H9 (cell line): ENCODE results near the gene KLHL20. TPM values are rescaled to one million over a fixed set of nuclear protein-coding genes. Genes with fewer than 3 reads are reported as not detected.
"Not testable (repeated sequence)": the region's sequence is repeated elsewhere in the genome, so short reads cannot be mapped to it uniquely, and the experiment has no call there.

Source experiments
- DNase-seq: peaks from one replicate; pipeline ENCODE4 v3.0.0-alpha.2; 2017
- H2AFZ ChIP-seq: one replicate; pipeline ENCODE4 v1.6.1; 2013; ENCODE audit warnings: mild to moderate bottlenecking, low read length, control low read depth, moderate library complexity
- H2AK5ac ChIP-seq: 2 replicates; pipeline ENCODE4 v1.6.1; 2013; ENCODE audit warnings: low read length, control low read depth, mixed read lengths; ENCODE audit not compliant: insufficient read length
- H2BK120ac ChIP-seq: one replicate; pipeline ENCODE4 v1.6.1; 2013; ENCODE audit warnings: low read depth, mild to moderate bottlenecking, low read length, control low read depth, inconsistent platforms; ENCODE audit not compliant: poor library complexity, severe bottlenecking
- H2BK12ac ChIP-seq: 2 replicates; pipeline ENCODE4 v1.6.1; 2013; ENCODE audit warnings: low read length, control low read depth, mixed read lengths, low read depth; ENCODE audit not compliant: insufficient read length
- H2BK15ac ChIP-seq: 2 replicates; pipeline ENCODE4 v1.6.1; 2013; ENCODE audit warnings: low read depth, low read length, control low read depth
- H2BK20ac ChIP-seq: one replicate; pipeline ENCODE4 v1.6.1; 2013; ENCODE audit warnings: low read depth, mild to moderate bottlenecking, low read length, control low read depth, inconsistent platforms; ENCODE audit not compliant: poor library complexity, severe bottlenecking
- H2BK5ac ChIP-seq: 2 replicates; pipeline ENCODE4 v1.6.1; 2013; ENCODE audit warnings: low read length, control low read depth, mixed read lengths; ENCODE audit not compliant: insufficient read length
- H3K14ac ChIP-seq: 2 replicates; pipeline ENCODE4 v1.6.1; 2013; ENCODE audit warnings: low read length, control low read depth; ENCODE audit not compliant: insufficient read depth
- H3K18ac ChIP-seq: 2 replicates; pipeline ENCODE4 v1.6.1; 2013; ENCODE audit warnings: low read depth, mild to moderate bottlenecking, mixed read lengths, low read length, control low read depth; ENCODE audit not compliant: insufficient read length
- H3K23ac ChIP-seq: 2 replicates; pipeline ENCODE4 v1.6.1; 2013; ENCODE audit warnings: low read length, control low read depth, mixed read lengths, low read depth; ENCODE audit not compliant: insufficient read length
- H3K23me2 ChIP-seq: 2 replicates; pipeline ENCODE4 v1.6.1; 2013; ENCODE audit warnings: low read depth, mild to moderate bottlenecking, mixed read lengths, low read length, control low read depth; ENCODE audit not compliant: insufficient read length, poor library complexity, severe bottlenecking
- H3K27ac ChIP-seq: 2 replicates; pipeline ENCODE4 v1.5.1; 2013; ENCODE audit warnings: low read length, control low read depth, mixed read lengths, low read depth; ENCODE audit not compliant: insufficient read length
- H3K27me3 ChIP-seq: 2 replicates; pipeline ENCODE4 v1.6.1; 2013; ENCODE audit warnings: low read length, control low read depth, inconsistent platforms; ENCODE audit not compliant: insufficient read depth
- H3K4ac ChIP-seq: 2 replicates; pipeline ENCODE4 v1.6.1; 2013; ENCODE audit warnings: low read depth, mild to moderate bottlenecking, control low read depth, inconsistent platforms, low read length, moderate library complexity
- H3K4me1 ChIP-seq: 2 replicates; pipeline ENCODE4 v1.6.1; 2013; ENCODE audit warnings: low read length, control low read depth, inconsistent platforms; ENCODE audit not compliant: insufficient read depth
- H3K4me2 ChIP-seq: 2 replicates; pipeline ENCODE4 v1.6.1; 2013; ENCODE audit warnings: low read length, control low read depth, mixed read lengths; ENCODE audit not compliant: insufficient read length, insufficient read depth
- H3K56ac ChIP-seq: 2 replicates; pipeline ENCODE4 v1.6.1; 2013; ENCODE audit warnings: low read depth, mild to moderate bottlenecking, mixed read lengths, low read length, control low read depth; ENCODE audit not compliant: insufficient read length
- H3K79me1 ChIP-seq: 2 replicates; pipeline ENCODE4 v1.6.1; 2013; ENCODE audit warnings: low read depth, mild to moderate bottlenecking, moderate library complexity, low read length, control low read depth, inconsistent platforms; ENCODE audit not compliant: insufficient read depth, poor library complexity, severe bottlenecking
- H3K79me2 ChIP-seq: 2 replicates; pipeline ENCODE4 v1.6.1; 2013; ENCODE audit warnings: low read length, control low read depth, inconsistent platforms; ENCODE audit not compliant: insufficient read depth
- H3K9ac ChIP-seq: 2 replicates; pipeline ENCODE4 v1.6.1; 2013; ENCODE audit warnings: low read length, control low read depth, mixed read lengths; ENCODE audit not compliant: insufficient read length; ENCODE audit errors: extremely low read depth
- H3K9me3 ChIP-seq: one replicate; pipeline ENCODE4 v1.6.1; 2013; ENCODE audit warnings: low read depth, low read length, inconsistent platforms; ENCODE audit not compliant: control insufficient read depth
- H3T11ph ChIP-seq: one replicate; pipeline ENCODE4 v1.6.1; 2013; ENCODE audit warnings: mild to moderate bottlenecking, low read length, control low read depth, inconsistent platforms
- H4K20me1 ChIP-seq: one replicate; pipeline ENCODE4 v1.6.1; 2013; ENCODE audit not compliant: control insufficient read depth, insufficient read length, insufficient read depth
- H4K5ac ChIP-seq: 2 replicates; pipeline ENCODE4 v1.6.1; 2013; ENCODE audit warnings: low read depth, mild to moderate bottlenecking, mixed read lengths, low read length, control low read depth; ENCODE audit not compliant: insufficient read length
- H4K8ac ChIP-seq: replicated peaks from 2 replicates; pipeline ENCODE4 v1.6.1; 2013; ENCODE audit warnings: low read length, control low read depth, mixed read lengths, low read depth; ENCODE audit not compliant: insufficient read length
- H4K91ac ChIP-seq: 2 replicates; pipeline ENCODE4 v1.6.1; 2013; ENCODE audit warnings: low read depth, mild to moderate bottlenecking, moderate library complexity, mixed read lengths, low read length, control low read depth; ENCODE audit not compliant: insufficient read length
- H3K27ac Mint-ChIP-seq, 3 experiments: 2 replicates in 2 of 3; 3 replicates in 1 of 3; pipeline ENCODE4 v1.8.0; 2020 to 2021; ENCODE audit warnings: mixed read lengths in 3 of 3, mild to moderate bottlenecking in 1 of 3, moderate library complexity in 1 of 3
- H3K27me3 Mint-ChIP-seq: 2 replicates; pipeline ENCODE4 v1.8.0; 2021; ENCODE audit warnings: low read depth, mild to moderate bottlenecking, moderate library complexity, mixed read lengths
- H3K36me3 Mint-ChIP-seq, 3 experiments: 2 replicates in 2 of 3; 3 replicates in 1 of 3; pipeline ENCODE4 v1.8.0; 2020 to 2021; ENCODE audit warnings: low read depth in 3 of 3, mixed read lengths in 3 of 3; ENCODE audit not compliant: insufficient read depth in 1 of 3
- H3K4me1 Mint-ChIP-seq, 2 experiments: 2 replicates each; pipeline ENCODE4 v1.8.0; 2020; ENCODE audit warnings: mixed read lengths in 2 of 2
- H3K4me3 Mint-ChIP-seq, 2 experiments: 2 replicates in 1 of 2; 3 replicates in 1 of 2; pipeline ENCODE4 v1.8.0; 2020 to 2021; ENCODE audit warnings: mild to moderate bottlenecking in 2 of 2, mixed read lengths in 2 of 2, moderate library complexity in 1 of 2
- H3K9me3 Mint-ChIP-seq, 2 experiments: 2 replicates in 1 of 2; 3 replicates in 1 of 2; pipeline ENCODE4 v1.8.0; 2020; ENCODE audit warnings: mild to moderate bottlenecking in 2 of 2, mixed read lengths in 2 of 2, moderate library complexity in 1 of 2
- WGBS: extraction: QIAGEN DNeasy Blood & Tissue Kit; methylation state at CpG from one replicate; pipeline ENCODE4 v1.1.7; 2013; ENCODE audit warnings: missing lambda C conversion rate, low lambda C conversion rate, mixed read lengths; ENCODE audit not compliant: insufficient read length; ENCODE audit errors: extremely low coverage; 5-methylcytosine and 5-hydroxymethylcytosine counted together
- total RNA-seq: library from RNA; stranded (reverse); gene quantifications from 2 replicates; pipeline ENCODE4 v1.2.1, GENCODE V29; 2021
- TF ChIP-seq, protein P1 (sequence below): fragments of 200-600 bp; sonication (generic); conservative IDR thresholded peaks from 3 replicates; pipeline ENCODE4 v1.8.0; 2021; ENCODE audit warnings: antibody characterized with exemption, mild to moderate bottlenecking

The KLHL20 gene
- total RNA-seq, 1 experiment from 2014 or later = 12.2 TPM

DNA sequence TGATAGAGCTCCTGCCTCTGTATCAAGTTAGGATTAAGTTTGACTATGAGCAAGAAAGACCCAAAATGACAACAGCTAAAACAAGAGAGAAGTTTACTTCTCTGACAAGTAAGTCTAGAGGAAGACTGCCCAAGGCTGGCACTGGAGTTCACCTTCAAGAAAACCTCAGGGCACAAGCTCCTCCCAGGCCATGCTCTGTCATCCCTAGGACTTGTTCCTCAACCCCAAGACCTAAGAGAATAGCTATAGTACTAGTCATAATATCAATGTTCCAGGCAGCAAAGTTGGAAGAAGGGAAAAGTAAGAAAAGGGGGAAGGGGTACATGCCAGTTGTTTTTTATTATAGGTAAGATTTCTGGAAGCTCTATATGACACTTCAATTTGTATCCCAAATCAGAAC is 83.3 kb downstream of the KLHL20 start:
- no peak overlapping the region for H2BK15ac ChIP-seq
- H2AFZ ChIP-seq = no peak overlapping the region
- no peaks in the 10 kb centered on the region for H3K79me1 ChIP-seq
- H2BK5ac ChIP-seq = no peak overlapping the region
- H3K4me1 Mint-ChIP-seq = no peaks in the 10 kb centered on the region
- H4K8ac ChIP-seq = no peak overlapping the region
- no peak overlapping the region for H2BK20ac ChIP-seq
- H2BK120ac ChIP-seq = no peak overlapping the region
- H4K20me1 ChIP-seq = no peaks in the 10 kb centered on the region
- H4K91ac ChIP-seq = no peak overlapping the region
- peaks cover 8% of the 10 kb centered on the region in 2 experiments; a peak in 4 of 5 replicates for H3K9me3 Mint-ChIP-seq
- TF ChIP-seq, protein P1, sequence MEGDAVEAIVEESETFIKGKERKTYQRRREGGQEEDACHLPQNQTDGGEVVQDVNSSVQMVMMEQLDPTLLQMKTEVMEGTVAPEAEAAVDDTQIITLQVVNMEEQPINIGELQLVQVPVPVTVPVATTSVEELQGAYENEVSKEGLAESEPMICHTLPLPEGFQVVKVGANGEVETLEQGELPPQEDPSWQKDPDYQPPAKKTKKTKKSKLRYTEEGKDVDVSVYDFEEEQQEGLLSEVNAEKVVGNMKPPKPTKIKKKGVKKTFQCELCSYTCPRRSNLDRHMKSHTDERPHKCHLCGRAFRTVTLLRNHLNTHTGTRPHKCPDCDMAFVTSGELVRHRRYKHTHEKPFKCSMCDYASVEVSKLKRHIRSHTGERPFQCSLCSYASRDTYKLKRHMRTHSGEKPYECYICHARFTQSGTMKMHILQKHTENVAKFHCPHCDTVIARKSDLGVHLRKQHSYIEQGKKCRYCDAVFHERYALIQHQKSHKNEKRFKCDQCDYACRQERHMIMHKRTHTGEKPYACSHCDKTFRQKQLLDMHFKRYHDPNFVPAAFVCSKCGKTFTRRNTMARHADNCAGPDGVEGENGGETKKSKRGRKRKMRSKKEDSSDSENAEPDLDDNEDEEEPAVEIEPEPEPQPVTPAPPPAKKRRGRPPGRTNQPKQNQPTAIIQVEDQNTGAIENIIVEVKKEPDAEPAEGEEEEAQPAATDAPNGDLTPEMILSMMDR = no peak
- H3K27ac Mint-ChIP-seq = no peak overlapping the region
- no peaks in the 10 kb centered on the region for H3K79me2 ChIP-seq
- DNase-seq = no peak
- H3K27me3 ChIP-seq = no peaks in the 10 kb centered on the region
- no peak overlapping the region for H3K14ac ChIP-seq
- no peak overlapping the region for H3K9ac ChIP-seq
- no peak overlapping the region for H3K56ac ChIP-seq
- H3K18ac ChIP-seq = no peak overlapping the region
- H3K4me2 ChIP-seq = no peak overlapping the region
- H3K27ac ChIP-seq = no peak overlapping the region
- H3K23ac ChIP-seq = no peak overlapping the region
- peaks cover 23 to 44% (median 44%) of the 10 kb centered on the region in 3 experiments for H3K36me3 Mint-ChIP-seq
- no peak overlapping the region for H3K4ac ChIP-seq
- H2AK5ac ChIP-seq = no peak overlapping the region
- H3T11ph ChIP-seq = no peak overlapping the region
- H3K4me3 Mint-ChIP-seq = no peak overlapping the region
- H2BK12ac ChIP-seq = no peak overlapping the region
- H3K27me3 Mint-ChIP-seq = no peaks in the 10 kb centered on the region
- H4K5ac ChIP-seq = no peak overlapping the region
- H3K4me1 ChIP-seq = no peaks in the 10 kb centered on the region
- no peaks in the 10 kb centered on the region for H3K9me3 ChIP-seq
- no peaks in the 10 kb centered on the region for H3K23me2 ChIP-seq

DNA sequence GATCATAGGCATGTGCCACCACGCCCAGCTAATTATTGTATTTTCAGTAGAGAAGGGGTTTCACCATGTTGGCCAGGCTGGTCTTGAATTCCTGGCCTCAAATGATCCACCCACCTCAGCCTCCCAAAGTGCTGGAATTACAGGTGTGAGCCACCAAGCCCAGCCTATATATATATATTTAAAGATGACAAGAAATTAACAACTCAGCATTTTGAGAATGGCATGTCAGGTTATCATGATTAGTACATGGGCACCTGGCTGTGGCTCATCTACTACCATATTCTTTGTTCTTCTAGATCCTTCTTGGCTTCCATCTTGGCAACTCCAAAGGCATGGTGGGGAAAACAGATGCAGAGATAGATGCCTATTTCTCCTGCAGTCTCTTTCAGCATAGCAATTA is 85.2 kb downstream of the KLHL20 start:
- H2BK15ac ChIP-seq, H3K23ac ChIP-seq, H4K91ac ChIP-seq, H3K4me1 ChIP-seq, DNase-seq, H3K27me3 Mint-ChIP-seq, H3K23me2 ChIP-seq, H3K4ac ChIP-seq, H3K27ac Mint-ChIP-seq, H4K20me1 ChIP-seq, H3K4me2 ChIP-seq, H3K56ac ChIP-seq, H3K79me1 ChIP-seq, H4K8ac ChIP-seq, H3K9me3 ChIP-seq, H2BK20ac ChIP-seq, H2AK5ac ChIP-seq, H3K79me2 ChIP-seq, H3K27ac ChIP-seq, H3K9ac ChIP-seq, H3K27me3 ChIP-seq, H3T11ph ChIP-seq, H2BK5ac ChIP-seq, H3K4me1 Mint-ChIP-seq, H4K5ac ChIP-seq, H3K14ac ChIP-seq, H2BK120ac ChIP-seq, H2AFZ ChIP-seq, H3K9me3 Mint-ChIP-seq, H3K4me3 Mint-ChIP-seq, H3K18ac ChIP-seq, H2BK12ac ChIP-seq: not testable (repeated sequence)
- no CpG with 5 or more reads among the region's 1 CpG for WGBS
- H3K36me3 Mint-ChIP-seq = peaks cover 18 to 54% (median 36%) of the 10 kb centered on the region in 3 experiments
